Naive thymus-derived CD8-positive, alpha-beta T cell (primary cell): ENCODE data around the gene OTOP3. TPM values are rescaled to one million over a fixed set of nuclear protein-coding genes. Genes with fewer than 3 reads are reported as not detected.
A peak's percentile ranks its signal among the peaks of the same experiment; 100 is the strongest.
"Not testable (repeated sequence)": the region's sequence is repeated elsewhere in the genome, so short reads cannot be mapped to it uniquely, and the experiment has no call there.

Source experiments
- ATAC-seq, 2 donors: fragments of 150-1000 bp; cut with Tn5 transposase in 1 of 2; sonication (Bioruptor Pico), chemical (Tn5 transposase) in 1 of 2; 1 replicate in 1 of 2; 2 replicates in 1 of 2; pipeline ENCODE4 v1.10.0; 2021; ENCODE audit warnings: mild to moderate bottlenecking in 2 of 2, moderate library complexity in 2 of 2
- POLR2A ChIA-PET: fragments of 350-600 bp; sonication (Branson Sonifier 250); formaldehyde crosslinking; loops from one replicate; lab custom pipeline; 2021; ENCODE audit warnings: antibody characterized with exemption; lab: Charles Lee
- DNase-seq, 10 donors: peaks; one replicate each; pipeline versions ENCODE4 v3.0.0 to v3.0.0-alpha.2; 2020 to 2022
- H3K27ac Mint-ChIP-seq, 10 donors: one replicate each; pipeline ENCODE4 v1.8.0; 2020 to 2022; ENCODE audit warnings: mild to moderate bottlenecking in 10 of 10, mixed read lengths in 10 of 10, moderate library complexity in 4 of 10, inconsistent platforms in 1 of 10
- H3K27me3 Mint-ChIP-seq, 5 donors: one replicate each; pipeline ENCODE4 v1.8.0; 2021 to 2022; ENCODE audit warnings: mixed read lengths in 5 of 5
- H3K36me3 Mint-ChIP-seq, 3 donors: one replicate each; pipeline ENCODE4 v1.8.0; 2020 to 2022; ENCODE audit warnings: mixed read lengths in 3 of 3, mild to moderate bottlenecking in 2 of 3, inconsistent platforms in 1 of 3
- H3K4me1 Mint-ChIP-seq, 4 donors: one replicate each; pipeline ENCODE4 v1.8.0; 2021 to 2022; ENCODE audit warnings: mixed read lengths in 4 of 4
- H3K4me3 Mint-ChIP-seq, 10 donors: one replicate each; pipeline ENCODE4 v1.8.0; 2020 to 2022; ENCODE audit warnings: mild to moderate bottlenecking in 10 of 10, mixed read lengths in 10 of 10, moderate library complexity in 6 of 10, inconsistent platforms in 1 of 10
- H3K9me3 Mint-ChIP-seq, 9 donors: one replicate each; pipeline ENCODE4 v1.8.0; 2020 to 2022; ENCODE audit warnings: mixed read lengths in 9 of 9, mild to moderate bottlenecking in 3 of 9, inconsistent platforms in 1 of 9, moderate library complexity in 1 of 9
- polyA plus RNA-seq, 3 donors: library from polyadenylated mRNA; unstranded; fragments of 300-500 nt; fragmentation: Illumina TruSeq; gene quantifications; one replicate each; pipeline ENCODE4 v1.2.3, GENCODE V29; 2021
- total RNA-seq, 8 experiments: library from RNA in 2 of 8; stranded (reverse) in 2 of 8; gene quantifications; one replicate each; pipeline ENCODE4 v1.2.3 and lab custom pipeline; 2021 to 2026

OTOP3 gene
- total and polyA plus RNA-seq, 5 experiments from 2014 or later, result not detected

GRCh38 chr17:74903671-74904070 is 32.0 kb upstream of the OTOP3 start:
- Mint-ChIP-seq H3K36me3 (no peaks in the 10 kb centered on the region), H3K4me3 (no peak overlapping the region), H3K4me1 (peaks cover 0 to 3% (median 1%) of the 10 kb centered on the region in 4 donors), H3K27ac (no peak overlapping the region), H3K27me3 (peaks cover 0 to 27% (median 12%) of the 10 kb centered on the region in 5 donors), H3K9me3 (no peaks in the 10 kb centered on the region)
- ATAC-seq, result no peak
- no peak for DNase-seq
- POLR2A ChIA-PET, result no interaction called here

DNA sequence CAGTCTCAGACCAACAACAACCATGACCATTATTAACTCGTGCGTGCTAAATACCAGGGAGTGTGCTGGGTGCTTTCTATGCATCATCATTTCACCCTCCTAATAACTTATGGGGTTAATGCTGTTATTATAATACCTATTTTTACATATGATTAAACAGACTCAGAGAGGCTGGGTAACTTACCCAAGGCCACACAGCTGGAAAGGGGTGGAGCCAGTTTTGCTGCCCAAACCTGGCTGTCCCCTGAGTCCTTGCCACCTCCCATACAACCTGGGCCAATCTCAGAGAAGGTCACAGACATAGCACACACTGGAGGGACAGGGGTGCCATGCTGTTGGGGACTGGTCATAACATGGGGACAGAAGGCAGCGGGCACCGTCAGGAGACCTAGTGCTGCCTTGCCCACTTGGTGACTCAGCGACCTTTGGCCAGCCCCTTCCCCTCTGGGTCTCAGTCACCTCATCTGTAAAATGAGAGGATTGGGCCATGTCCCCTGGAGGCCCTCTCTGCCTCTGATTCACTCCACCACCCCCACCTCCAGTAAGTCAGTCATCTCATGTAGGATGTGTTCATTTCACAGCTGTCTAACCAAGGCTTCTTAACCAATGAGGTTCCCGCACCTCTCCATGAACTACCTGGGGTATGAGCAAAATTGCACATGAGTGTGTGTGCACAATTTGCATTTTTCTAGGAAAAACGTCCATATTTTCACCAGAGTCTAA is 30.9 kb upstream of the OTOP3 start:
- H3K27me3 Mint-ChIP-seq, result peaks cover 0 to 24% (median 9%) of the 10 kb centered on the region in 5 donors

DNA sequence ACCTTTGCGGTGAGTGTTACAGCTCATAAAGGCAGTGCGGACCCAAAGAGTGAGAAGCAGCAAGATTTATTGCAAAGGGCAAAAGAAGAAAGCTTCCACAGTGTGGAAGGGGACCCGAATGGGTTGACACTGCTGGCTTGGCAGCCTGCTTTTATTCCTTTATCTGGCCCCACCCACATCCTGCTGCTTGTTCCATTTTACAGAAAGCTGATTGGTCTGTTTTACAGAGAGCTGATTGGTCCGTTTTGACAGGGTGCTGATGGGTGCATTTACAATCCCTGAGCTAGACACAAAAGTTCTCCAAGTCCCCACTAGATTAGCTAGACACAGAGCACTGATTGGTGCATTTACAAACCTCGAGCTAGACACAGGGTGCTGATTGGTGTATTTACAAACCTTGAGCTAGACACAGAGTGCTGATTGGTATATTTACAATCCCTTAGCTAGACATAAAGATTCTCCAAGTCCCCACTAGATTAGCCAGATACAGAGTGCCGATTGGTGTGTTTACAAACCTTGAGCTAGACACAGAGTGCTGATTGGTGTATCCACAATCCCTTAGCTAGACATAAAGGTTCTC is 29.4 kb upstream of the OTOP3 start:
- DNase-seq, H3K9me3 Mint-ChIP-seq, H3K36me3 Mint-ChIP-seq, ATAC-seq, H3K4me3 Mint-ChIP-seq, H3K27ac Mint-ChIP-seq, H3K4me1 Mint-ChIP-seq: not testable (repeated sequence)
- peaks cover 0 to 20% (median 5%) of the 10 kb centered on the region in 5 donors for H3K27me3 Mint-ChIP-seq
- POLR2A ChIA-PET, result interaction anchor here (0.7 kb wide), 1 partner anchor 133 kb away, joined by 7 read pairs; no protein-coding TSS in a partner anchor

More for the DNA sequence above, 30.9 kb upstream of the OTOP3 start:
- Mint-ChIP-seq H3K4me1 (peaks cover 0 to 3% (median 1%) of the 10 kb centered on the region in 4 donors), H3K36me3 (no peaks in the 10 kb centered on the region), H3K27ac (no peak overlapping the region), H3K9me3 (no peaks in the 10 kb centered on the region), H3K4me3 (no peak overlapping the region)
- ATAC-seq, result no peak
- POLR2A ChIA-PET, result no interaction called here
- no peak for DNase-seq

GRCh38 chr17:74907012-74907411 is 28.7 kb upstream of the OTOP3 start:
- POLR2A ChIA-PET, result no interaction called here
- H3K4me1 Mint-ChIP-seq, result peaks cover 0 to 3% (median 1%) of the 10 kb centered on the region in 4 donors
- no peak overlapping the region for H3K4me3 Mint-ChIP-seq
- no peak for DNase-seq
- H3K27ac Mint-ChIP-seq, result no peak overlapping the region
- no peaks in the 10 kb centered on the region for H3K36me3 Mint-ChIP-seq
- H3K9me3 Mint-ChIP-seq, result no peaks in the 10 kb centered on the region
- peaks cover 0 to 14% (median 5%) of the 10 kb centered on the region in 5 donors for H3K27me3 Mint-ChIP-seq
- no peak for ATAC-seq

DNA sequence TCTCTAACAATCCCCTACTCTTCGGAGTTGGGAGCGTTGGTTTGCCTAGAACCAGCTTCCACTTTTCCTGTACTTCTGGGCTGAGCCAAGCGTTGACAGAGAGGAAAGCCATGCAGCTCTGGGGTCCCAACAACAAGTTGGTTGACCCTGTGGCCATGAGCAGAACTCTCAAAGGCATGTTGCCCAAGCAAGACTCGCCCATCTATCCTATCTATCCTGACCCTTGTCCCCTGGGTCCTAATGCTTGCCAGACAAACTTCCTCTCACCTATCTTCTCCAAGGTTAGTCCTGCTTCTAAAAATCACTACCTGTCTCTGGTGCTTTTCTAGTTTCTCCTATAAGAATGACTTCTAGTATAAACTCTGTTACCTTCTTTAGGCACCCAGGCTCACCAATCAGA is 26.6 kb upstream of the OTOP3 start:
- H3K4me1 Mint-ChIP-seq, POLR2A ChIA-PET, H3K27me3 Mint-ChIP-seq, H3K9me3 Mint-ChIP-seq, ATAC-seq, H3K27ac Mint-ChIP-seq, DNase-seq, H3K4me3 Mint-ChIP-seq, H3K36me3 Mint-ChIP-seq: not testable (repeated sequence)

DNA sequence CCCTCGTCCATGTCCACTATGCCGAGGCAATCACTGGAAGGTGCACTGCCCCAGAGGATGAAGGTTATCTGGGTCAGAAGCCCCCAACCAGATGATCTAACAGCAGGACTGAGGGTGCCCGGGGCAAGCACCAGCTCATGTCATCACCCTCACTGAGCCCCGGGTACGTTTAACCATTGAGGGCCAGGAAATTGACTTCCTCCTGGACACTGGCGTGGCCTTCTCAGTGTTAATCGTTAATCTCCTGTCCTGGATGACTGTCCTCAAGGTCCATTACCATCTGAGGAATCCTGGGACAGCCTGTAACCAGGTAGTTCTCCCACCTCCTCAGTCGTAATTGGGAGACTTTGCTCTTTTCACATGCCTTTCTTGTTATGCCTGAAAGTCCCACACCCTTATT is 24.3 kb upstream of the OTOP3 start:
- ATAC-seq, H3K27ac Mint-ChIP-seq, H3K27me3 Mint-ChIP-seq, POLR2A ChIA-PET, H3K4me1 Mint-ChIP-seq, H3K4me3 Mint-ChIP-seq, H3K9me3 Mint-ChIP-seq, H3K36me3 Mint-ChIP-seq, DNase-seq: not testable (repeated sequence)

- no peak for DNase-seq
- no peak overlapping the region for H3K4me3 Mint-ChIP-seq
- POLR2A ChIA-PET, result no interaction called here
- no peaks in the 10 kb centered on the region for H3K4me1 Mint-ChIP-seq
- peak overlapping the region in 1 of 10 donors; percentile 65 for H3K27ac Mint-ChIP-seq
- no peaks in the 10 kb centered on the region for H3K9me3 Mint-ChIP-seq
- no peak for ATAC-seq
- no peaks in the 10 kb centered on the region for H3K36me3 Mint-ChIP-seq
- H3K27me3 Mint-ChIP-seq, result peaks cover 2 to 37% (median 14%) of the 10 kb centered on the region in 5 donors
These were observed 19.4 kb upstream of the OTOP3 start for GRCh38 chr17:74916136-74916850.

DNA sequence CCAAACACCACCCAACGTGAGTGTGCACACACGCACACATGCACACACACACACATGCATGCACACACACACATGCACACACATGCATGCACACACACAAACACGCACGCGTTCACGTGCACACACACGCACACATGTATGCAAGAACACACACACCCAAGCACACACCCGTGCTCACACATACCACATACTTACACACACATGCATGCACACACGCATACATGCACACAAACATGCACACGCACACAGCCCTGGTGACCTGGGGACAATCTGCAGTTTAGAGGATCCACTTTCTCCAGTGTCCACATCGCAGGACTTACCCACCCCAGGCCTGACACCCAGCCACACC is 18.9 kb upstream of the OTOP3 start:
- Mint-ChIP-seq H3K4me3 (no peak overlapping the region), H3K9me3 (no peaks in the 10 kb centered on the region), H3K27me3 (peaks cover 2 to 43% (median 14%) of the 10 kb centered on the region in 5 donors), H3K27ac (peak overlapping the region in 1 of 10 donors; percentile 65), H3K4me1 (no peaks in the 10 kb centered on the region), H3K36me3 (no peaks in the 10 kb centered on the region)
- DNase-seq, result no peak
- ATAC-seq, result no peak
- POLR2A ChIA-PET, result no interaction called here

- DNase-seq (no peak), ATAC-seq (no peak)
- H3K27ac Mint-ChIP-seq, result no peak overlapping the region
- H3K36me3 Mint-ChIP-seq, result no peaks in the 10 kb centered on the region
- POLR2A ChIA-PET, result no interaction called here
- no peak overlapping the region for H3K4me3 Mint-ChIP-seq
- peaks cover 2 to 47% (median 15%) of the 10 kb centered on the region in 5 donors for H3K27me3 Mint-ChIP-seq
- H3K9me3 Mint-ChIP-seq, result no peaks in the 10 kb centered on the region
- peaks cover 0 to 2% (median under 1%) of the 10 kb centered on the region in 4 donors for H3K4me1 Mint-ChIP-seq
These were observed 18.3 kb upstream of the OTOP3 start for GRCh38 chr17:74917430-74917829.

- POLR2A ChIA-PET, result interaction anchor here (0.6 kb wide), 2 partner anchors 39 to 846 kb away, joined by 3 to 4 read pairs; no protein-coding TSS in a partner anchor
- Mint-ChIP-seq H3K9me3 (no peaks in the 10 kb centered on the region), H3K4me1 (peaks cover 3 to 10% (median 8%) of the 10 kb centered on the region in 4 donors), H3K4me3 (no peak overlapping the region), H3K27ac (peak overlapping the region in 1 of 10 donors; percentile 44), H3K36me3 (no peaks in the 10 kb centered on the region), H3K27me3 (peaks cover 2 to 58% (median 19%) of the 10 kb centered on the region in 5 donors)
- DNase-seq (no peak), ATAC-seq (no peak)
These were observed 16.8 kb upstream of the OTOP3 start for GRCh38 chr17:74918906-74919305.

DNA sequence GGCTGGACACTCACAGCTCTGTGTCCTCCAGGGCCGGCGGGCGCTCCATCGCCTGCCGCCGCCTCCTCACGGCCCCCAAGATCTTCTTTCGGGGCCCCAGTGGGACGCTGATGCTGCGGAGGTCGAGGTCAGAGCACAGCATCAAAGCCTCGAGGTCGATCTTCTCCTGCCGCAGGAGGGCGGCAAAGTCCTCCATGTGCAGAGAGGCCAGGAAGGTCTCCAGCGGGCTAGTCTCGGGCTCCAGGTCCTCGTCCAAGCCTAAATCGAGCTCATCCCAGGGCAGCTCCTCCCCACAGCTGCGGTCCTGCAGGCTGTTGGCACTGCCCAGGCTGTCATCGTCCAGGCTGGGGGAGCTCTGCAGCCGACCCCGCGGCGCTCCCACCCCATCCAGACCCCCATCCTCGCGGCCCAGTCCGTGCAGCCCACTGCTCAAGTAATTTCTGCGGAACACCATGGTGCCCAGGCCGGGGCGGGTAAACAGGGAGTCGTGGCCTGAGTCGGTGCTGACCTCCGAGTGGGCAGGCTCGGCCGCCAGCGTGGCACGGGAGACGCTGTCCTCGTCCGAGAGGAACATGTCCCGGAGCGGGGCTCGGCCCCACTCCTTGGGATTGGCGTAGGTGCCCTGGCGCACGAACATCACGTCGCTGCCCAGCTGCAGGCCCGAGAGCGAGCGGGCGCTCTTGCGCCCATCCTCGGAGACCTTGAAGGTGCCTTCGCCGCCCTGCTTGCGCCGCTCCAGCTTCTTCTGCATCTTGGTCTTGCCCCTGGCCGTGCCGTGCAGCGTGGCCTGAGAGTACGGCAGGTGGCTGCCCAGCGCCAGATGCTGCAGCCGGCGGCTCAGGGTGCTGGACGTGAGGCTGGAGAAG is 16.0 kb upstream of the OTOP3 start:
- Mint-ChIP-seq H3K9me3 (no peaks in the 10 kb centered on the region), H3K36me3 (peaks cover 0 to 4% (median 0%) of the 10 kb centered on the region in 3 donors), H3K27ac (no peak overlapping the region), H3K27me3 (peaks cover 2 to 64% (median 24%) of the 10 kb centered on the region in 5 donors), H3K4me3 (peak overlapping the region in 1 of 10 donors; percentile 14), H3K4me1 (peaks cover 7 to 16% (median 13%) of the 10 kb centered on the region in 4 donors)
- ATAC-seq (no peak), DNase-seq (no peak)
- POLR2A ChIA-PET, result interaction anchor here (0.6 kb wide), 2 partner anchors 38 to 845 kb away, joined by 3 to 4 read pairs; no protein-coding TSS in a partner anchor

GRCh38 chr17:74920306-74920620 is 15.4 kb upstream of the OTOP3 start:
- no peaks in the 10 kb centered on the region for H3K9me3 Mint-ChIP-seq
- no peak overlapping the region for H3K4me3 Mint-ChIP-seq
- peaks cover 8 to 18% (median 14%) of the 10 kb centered on the region in 4 donors for H3K4me1 Mint-ChIP-seq
- H3K27me3 Mint-ChIP-seq, result peaks cover 7 to 70% (median 30%) of the 10 kb centered on the region in 5 donors
- ATAC-seq (no peak), DNase-seq (no peak)
- POLR2A ChIA-PET, result no interaction called here
- H3K36me3 Mint-ChIP-seq, result peaks cover 0 to 5% (median 0%) of the 10 kb centered on the region in 3 donors
- H3K27ac Mint-ChIP-seq, result peak overlapping the region in 1 of 10 donors; percentile 5
